GM19351 (cell line): Measurements from ENCODE around the gene TBC1D9B.
"Not testable (repeated sequence)": the region's sequence is repeated elsewhere in the genome, so short reads cannot be mapped to it uniquely, and the experiment has no call there.

ENCODE experiments used
- ATAC-seq: cut with Tn5 transposase; IDR thresholded peaks from one replicate; pipeline ENCODE4 v1.9.1; 2021; ENCODE audit warnings: mild to moderate bottlenecking, moderate library complexity; ENCODE audit not compliant: unreplicated experiment

The TBC1D9B gene

DNA sequence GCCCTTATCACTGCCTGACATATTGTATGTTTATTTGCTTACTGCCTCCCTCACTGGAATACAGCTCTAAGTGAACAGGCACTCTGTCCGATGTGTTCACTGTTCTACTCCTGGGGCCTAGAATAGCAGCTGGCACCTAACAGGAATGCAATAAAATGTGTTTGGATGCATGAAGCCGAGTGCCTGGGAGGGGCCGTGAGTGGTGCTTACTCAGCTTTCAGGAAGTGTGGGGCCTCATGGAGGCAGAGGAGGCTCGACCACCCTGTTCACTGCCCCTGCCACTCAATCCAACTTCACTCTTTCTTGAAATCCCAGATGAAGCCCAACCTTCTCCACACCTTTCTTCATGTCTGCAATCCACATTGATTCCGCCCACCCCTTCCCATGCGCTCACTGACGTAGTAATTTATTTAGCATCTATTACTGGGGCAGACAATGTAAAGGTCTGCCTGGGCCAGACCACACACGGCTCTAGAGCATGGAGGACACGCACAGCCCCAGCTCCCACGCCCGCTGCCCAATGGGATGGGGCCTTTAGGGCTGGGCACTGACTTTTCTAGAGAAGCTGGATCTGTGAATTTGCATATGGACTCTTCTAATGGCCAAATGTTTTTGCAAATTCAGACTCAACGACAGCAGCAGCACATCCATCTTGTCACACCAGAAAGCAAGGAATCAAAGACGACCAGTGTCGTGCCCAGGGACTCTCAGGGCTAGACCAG is 21.3 kb downstream of the TBC1D9B start:
- no peak for ATAC-seq

- no peak for ATAC-seq
Observed at GRCh38 chr5:179885491-179886090, 22.1 kb downstream of the TBC1D9B start.

DNA sequence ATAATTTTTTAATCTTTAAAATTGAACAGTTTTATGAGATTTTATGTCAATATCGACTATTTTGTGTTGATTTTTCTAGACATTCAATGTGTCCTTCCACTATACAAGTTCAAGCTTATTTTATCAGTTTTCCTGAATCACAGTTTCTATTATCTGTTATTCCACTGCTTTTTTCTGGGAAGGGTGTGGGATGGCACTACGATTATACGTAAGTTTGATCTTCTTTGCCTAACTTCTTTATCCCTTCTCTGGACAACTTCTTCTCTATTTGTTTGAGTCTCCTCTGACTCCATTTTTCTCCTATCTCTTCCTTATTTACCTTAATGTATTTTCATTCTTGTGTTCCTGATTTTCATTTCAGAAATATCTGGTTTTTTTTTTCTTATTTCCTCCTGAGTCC is 24.5 kb downstream of the TBC1D9B start:
- no peak for ATAC-seq

DNA sequence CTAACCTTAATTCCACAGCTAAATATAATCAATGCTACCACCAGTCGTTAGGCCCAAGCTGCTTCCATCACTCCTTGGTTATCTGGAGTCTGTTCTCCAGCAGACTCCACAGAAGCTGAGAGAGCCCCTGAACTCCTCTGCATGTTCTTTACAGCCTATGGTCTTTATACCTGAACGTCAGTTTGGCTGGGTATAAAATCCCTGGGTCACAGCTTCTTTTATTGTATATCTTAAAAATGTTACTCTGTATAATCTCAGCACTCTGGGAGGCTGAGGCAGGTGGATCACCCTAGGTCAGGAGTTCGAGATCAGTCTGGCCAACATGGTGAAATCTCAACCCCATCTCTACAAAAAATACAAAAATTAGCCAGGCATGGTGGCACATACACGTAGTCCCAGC is 25.4 kb downstream of the TBC1D9B start:
- ATAC-seq, result no peak

DNA sequence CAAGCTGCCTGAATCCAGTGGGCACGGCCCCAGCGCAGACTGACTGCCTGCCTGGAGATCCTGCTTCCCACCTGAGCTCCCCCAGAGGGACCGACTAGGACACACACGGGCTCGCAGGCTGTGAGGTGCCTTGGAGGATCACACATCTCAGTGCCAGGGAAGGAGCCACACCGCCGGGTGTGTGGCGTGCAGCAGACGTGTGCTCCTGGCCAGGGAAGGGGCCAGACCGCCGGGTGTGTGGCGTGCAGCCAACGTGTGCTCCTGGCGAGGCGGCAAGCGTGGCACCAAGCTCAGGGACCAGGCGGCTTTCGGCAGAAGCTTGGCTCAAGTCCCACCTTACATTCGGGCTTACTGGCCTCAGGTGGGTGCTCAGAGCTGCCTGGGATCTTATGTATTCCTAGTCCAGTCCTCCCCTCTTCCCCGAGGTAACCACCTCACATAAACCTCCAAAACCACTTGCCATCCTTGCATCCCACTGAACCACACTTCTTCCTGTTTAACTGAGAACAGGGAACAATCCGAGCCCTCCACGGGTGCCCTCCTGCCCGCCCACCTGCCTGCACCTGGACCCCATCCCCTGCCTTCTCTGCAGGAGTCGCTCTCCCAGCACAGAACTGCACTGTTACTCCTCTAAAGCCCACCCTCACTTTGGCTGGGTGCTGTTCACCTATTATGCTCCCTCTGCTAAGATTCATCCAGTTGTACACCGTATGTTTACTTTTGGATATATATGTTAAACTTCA is 26.7 kb downstream of the TBC1D9B start:
- no peak for ATAC-seq

GRCh38 chr5:179880066-179880650 is 27.5 kb downstream of the TBC1D9B start:
- no peak for ATAC-seq

GRCh38 chr5:179879690-179880010 is 28.0 kb downstream of the TBC1D9B start:
- ATAC-seq, result no peak

DNA sequence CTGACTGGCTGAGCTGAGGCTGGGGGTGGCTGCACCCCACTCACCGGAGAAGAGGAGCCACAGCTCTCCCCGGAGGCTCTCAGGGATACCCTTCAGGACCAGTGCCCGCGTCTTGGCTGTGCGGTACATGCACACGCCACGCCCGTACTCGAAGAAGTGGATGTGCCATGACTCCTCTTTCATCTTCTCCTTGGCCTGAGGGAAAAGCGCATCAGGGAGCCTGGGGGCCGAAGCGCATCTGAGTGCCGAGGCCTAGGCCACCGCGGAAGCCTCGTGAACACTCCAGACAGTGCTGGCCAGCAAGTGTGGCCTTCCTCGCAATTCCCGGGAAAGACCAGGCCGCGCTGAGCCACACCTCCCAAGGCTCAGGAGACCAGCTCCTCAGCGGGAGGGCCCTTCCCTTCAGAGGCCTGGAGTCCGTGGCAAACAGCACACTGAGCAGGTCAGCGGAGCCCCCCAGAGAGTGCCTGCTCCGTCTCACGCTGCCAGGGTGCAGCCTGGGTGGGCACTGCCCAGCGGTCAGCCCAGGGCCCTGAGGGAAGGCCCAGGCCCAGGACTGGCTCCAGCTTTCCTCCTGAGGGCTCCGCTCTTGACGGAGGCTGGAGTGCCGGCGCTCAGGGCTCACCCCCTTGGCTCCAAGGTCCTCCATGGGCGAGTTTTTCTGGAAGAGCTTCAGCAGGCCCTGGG is 28.6 kb downstream of the TBC1D9B start:
- no peak for ATAC-seq

- ATAC-seq, result no peak
Observed at GRCh38 chr5:179878222-179879002, 29.3 kb downstream of the TBC1D9B start.

DNA sequence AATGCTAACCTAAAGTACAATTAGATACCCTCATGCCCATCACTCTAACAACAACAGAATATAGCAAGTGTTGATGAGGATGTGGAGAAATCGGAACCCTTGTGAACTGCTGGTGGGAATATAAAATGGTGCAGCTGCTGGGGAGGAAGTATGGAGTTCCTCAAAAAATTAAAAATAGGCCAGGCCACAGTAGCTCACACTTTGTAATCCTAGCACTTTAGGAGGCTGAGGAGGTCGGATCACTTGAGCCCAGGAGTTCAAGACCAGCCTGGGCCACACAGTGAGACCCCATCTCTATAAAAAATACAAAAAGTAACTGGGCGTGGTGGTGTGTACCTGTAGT is 31.1 kb downstream of the TBC1D9B start:
- ATAC-seq, result no peak

DNA sequence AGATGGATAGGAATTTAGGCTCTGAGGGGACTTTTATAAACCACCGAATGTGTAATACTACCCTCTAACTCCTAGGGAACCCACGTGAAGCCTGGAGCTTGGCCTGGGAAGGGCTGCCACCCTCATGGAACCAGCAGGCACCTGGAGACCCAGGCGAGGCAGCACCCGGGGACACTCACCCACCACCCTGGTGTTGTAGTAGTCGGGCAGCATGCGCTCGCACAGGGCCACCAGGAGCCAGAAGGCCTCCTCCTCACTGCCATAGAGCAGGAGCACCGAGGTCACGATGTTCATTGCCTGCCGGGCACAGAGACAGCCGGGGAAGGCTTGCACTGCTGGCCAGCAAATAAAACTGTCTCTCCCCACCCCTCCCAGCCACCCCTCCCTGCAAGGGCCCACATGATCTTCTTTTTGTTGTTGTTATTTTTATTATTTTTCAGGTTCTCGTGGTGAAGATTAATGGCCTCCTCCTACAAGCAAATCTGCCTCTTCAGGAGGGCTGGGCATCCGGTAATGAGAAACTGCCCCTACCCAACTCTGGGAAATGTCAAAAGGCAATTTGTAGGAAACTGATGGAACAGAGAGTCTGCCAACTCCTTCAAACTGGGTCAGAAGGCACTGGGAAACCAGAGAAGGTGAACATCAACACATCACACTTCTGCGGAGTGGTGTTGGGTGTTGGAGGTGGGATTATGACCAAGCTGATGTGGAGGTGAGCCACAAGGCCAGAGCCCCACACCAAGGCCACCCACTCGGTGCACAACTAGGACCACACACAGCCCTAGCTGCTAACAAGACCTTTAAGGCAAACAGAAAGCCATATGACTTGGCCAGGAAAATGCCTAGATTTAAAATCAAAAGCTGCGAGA is 31.7 kb downstream of the TBC1D9B start:
- no peak for ATAC-seq

GRCh38 chr5:179874536-179875292 is 33.0 kb downstream of the TBC1D9B start:
- ATAC-seq, result no peak

GRCh38 chr5:179874136-179874535 is 33.6 kb downstream of the TBC1D9B start:
- ATAC-seq, result no peak

GRCh38 chr5:179873588-179874110 is 34.0 kb downstream of the TBC1D9B start:
- ATAC-seq, result no peak

DNA sequence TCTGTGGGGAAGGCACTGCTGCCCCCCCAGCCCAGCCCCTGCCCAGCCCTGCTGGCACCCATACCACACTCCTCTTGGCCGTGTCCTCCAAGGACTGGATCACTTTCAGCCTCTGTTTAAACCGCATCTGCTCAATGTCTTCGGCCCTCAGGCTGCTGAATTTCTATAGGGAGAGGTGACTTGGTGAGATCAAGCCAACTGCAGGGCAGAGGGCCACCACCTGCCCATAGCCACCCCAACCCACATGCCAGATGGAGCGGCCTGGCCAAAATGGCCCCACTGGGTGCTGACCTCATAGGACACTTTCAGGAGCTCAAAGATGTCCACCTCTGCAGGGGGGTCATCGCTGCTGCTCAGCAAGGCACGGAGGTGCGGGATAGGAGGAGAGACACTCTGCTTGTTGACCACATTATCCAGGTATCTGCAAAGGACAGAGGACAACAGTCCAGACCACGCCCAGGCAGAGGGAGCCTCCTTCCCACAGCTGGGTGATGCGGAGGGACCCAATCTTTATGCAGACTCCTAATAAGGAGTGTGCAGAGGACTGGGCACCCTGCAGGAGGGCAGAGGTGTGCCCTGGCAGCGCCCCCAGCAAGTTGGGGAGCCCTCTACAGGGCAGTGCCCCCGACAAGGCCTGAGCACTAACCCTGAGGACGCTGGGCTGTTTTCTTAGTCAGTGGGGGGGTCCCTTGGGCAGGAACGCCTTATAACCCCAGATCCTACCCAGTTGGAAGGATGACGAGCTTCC is 34.7 kb downstream of the TBC1D9B start:
- no peak for ATAC-seq

- no peak for ATAC-seq
Observed at GRCh38 chr5:179872055-179872827, 35.5 kb downstream of the TBC1D9B start.

DNA sequence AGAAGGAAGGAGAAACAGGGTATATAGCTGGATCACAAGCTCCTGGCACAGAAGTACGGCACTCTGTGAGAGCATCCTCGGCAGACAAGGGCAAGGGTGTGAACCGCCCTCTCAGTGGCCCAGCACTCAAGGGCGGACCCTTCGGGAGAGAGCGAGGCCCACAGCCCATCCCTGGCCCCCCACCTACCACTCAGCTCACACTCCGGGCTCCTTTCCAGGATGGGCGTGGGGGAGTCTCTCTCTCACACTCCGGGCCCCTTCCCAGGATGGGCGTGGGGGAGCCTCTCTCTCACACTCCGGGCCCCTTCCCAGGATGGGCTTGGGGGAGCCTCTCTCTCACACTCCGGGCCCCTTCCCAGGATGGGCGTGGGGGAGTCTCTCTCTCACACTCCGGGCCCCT is 36.2 kb downstream of the TBC1D9B start:
- not testable (repeated sequence) for ATAC-seq
